NCI-H446 treated with DMSO at 0.1 percent for 48 hours (cell line): Measurements from ENCODE around the gene HIF3A.
A peak's percentile ranks its signal among the peaks of the same experiment; 100 is the strongest.

Source experiments
- DNase-seq: peaks from one replicate; lab custom pipeline; 2025; lab: John Stamatoyannopoulos, UW

Gene HIF3A

DNA sequence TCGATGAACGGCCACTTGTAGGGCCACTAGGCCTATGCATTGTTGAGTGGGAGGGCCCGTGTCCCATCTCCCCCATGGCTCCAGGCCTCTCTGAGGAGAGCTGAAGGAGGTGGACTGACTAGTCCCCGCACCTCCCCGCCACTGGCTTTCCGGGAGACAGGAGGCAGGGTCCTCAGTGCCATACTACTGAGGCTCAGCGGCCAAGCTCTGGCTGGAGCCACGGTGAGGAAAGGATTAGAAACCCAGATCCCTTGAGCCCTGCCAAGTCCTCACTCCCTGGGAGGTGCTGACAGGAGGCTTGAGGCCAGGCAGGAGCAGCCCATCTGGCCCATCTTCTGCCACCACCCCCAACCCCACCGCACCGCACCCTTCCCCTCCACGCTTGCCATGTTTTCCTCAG lies 87.6 kb downstream of the HIF3A start:
- DNase-seq = peak; percentile 91

- DNase-seq = no peak
These were observed 88.8 kb downstream of the HIF3A start for GRCh38 chr19:46385636-46386035.

- no peak for DNase-seq
These were observed 89.3 kb downstream of the HIF3A start for GRCh38 chr19:46386151-46386550.

- no peak for DNase-seq
These were observed 90.3 kb downstream of the HIF3A start for GRCh38 chr19:46386996-46387712.

- DNase-seq = no peak
These were observed 90.9 kb downstream of the HIF3A start for GRCh38 chr19:46387713-46388130.

- DNase-seq = no peak
These were observed 91.7 kb downstream of the HIF3A start for GRCh38 chr19:46388311-46389095.

GRCh38 chr19:46390121-46390858 lies 93.4 kb downstream of the HIF3A start:
- no peak for DNase-seq

DNA sequence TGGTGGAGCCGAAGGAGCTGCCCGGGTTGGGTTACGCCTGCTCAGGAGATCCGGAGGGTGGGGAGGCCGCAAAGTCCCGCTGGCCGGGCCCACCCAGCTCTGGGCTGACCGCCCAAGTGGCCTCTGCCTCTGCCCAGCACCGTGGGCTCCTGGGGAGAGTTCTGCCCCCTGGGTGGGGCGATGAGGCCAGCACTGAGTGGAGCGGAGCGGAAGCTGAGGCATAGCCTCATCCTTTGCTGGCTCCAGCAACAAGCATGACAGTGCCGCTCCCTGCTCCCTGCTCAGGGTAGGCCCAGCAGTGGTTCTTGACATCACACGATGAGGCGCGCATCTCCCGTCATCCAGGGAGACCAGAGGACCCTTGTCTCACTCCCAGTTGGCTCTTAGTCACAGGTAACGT lies 94.0 kb downstream of the HIF3A start:
- DNase-seq = no peak

- DNase-seq = no peak
These were observed 94.7 kb downstream of the HIF3A start for GRCh38 chr19:46391296-46392251.

DNA sequence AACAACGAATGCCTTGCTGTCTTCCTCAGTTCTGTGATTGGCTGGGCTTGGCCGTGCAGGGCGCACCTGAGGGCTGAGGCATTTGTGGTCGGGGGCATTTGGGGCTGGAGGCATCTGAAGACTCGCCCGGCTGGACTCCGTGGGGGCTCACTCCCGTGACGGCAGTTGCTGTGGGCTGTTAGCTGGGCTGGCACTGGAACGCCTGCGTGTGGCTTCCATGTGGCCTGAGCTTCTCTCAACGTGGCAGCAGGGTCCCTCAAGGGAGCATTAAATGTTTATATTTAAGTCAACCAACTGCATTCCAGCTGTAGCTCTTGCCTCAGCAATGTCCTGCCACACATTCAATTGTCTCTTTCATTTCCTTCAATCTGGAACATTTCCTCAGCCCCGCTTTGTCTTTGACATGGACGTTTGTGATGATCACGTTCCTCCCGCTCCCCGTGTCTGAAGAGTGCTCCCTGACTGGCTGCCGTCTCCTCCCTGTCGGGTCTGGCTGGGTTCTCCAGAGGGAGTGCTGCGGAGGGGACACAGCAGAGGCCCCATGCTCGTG lies 95.5 kb downstream of the HIF3A start:
- no peak for DNase-seq

DNA sequence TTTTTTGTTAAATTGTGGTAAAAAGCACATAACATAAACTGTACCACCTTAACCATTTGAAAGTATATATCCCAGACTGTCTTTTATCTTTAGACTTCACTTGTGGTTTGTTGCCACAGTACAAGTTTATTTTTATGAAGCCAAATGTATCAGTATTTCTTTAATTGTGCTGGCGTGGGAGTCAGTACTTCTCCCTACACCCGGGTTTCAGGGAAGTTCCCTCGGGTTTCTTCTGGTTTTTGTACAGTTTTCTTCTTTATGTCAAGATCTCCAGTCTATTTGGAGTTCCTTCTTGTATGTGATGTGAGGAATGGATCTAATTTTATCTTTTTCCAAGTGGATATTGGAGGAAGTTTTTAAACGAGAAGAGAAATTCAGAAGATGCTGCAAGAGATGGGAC lies 96.0 kb downstream of the HIF3A start:
- no peak for DNase-seq
